NT2/D1 (cell line): ENCODE data around the gene INPP4B.

Experiments
- SUZ12 ChIP-seq: IDR thresholded peaks from 2 replicates; pipeline ENCODE4 v1.6.1; 2011; ENCODE audit not compliant: insufficient read length, insufficient read depth; ENCODE audit errors: extremely low read depth
- ZNF274 ChIP-seq: IDR thresholded peaks from 2 replicates; pipeline ENCODE4 v1.6.1; 2011; ENCODE audit warnings: mild to moderate bottlenecking, low read depth, low read length

DNA sequence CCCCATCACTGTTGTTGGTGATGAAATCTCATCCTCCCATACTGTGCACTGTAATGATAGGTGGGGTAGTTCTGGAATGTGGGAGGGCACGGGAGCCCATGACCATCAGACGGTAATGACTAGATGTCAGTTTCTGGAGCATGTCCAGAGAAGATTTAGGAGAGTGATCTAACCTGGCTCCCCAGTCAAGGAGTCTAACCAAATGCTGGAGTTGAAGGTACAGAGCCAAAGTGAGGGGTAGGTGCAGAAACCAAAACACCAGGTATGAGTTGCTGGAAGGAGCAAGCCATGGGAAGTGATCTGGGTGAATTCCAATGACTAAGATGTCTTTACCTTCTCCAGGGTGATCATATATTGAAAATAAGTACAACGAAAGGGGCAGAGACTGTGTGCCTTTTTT lies 296.9 kb downstream of the INPP4B start:
- TF ChIP-seq SUZ12 (no peak), ZNF274 (no peak)
